HepG2 (cell line): Measurements from ENCODE around the gene SLC28A3. TPM values are rescaled to one million over a fixed set of nuclear protein-coding genes. Genes with fewer than 3 reads are reported as not detected.

Experiments used
- ATAC-seq: fragments of 200-7000 bp; cut with Tn5 transposase; 3 replicates; pipeline ENCODE4 v1.9.1; 2020; ENCODE audit warnings: mild to moderate bottlenecking, moderate library complexity
- BruUV-seq: library from RNA; stranded (reverse); fragments of 400-500 nt; replicated peaks from 2 replicates; lab custom pipeline; 2021; lab: Mats Ljungman, UMichigan
- CTCF ChIA-PET: fragments of 300-600 bp; formaldehyde crosslinking; extraction: SDS; loops from one replicate; lab custom pipeline; 2021; ENCODE audit warnings: low total read pairs, inconsistent platforms, low intra/inter-chr PET ratio; lab: Yijun Ruan, JAX
- POLR2A ChIA-PET: fragments of 350-600 bp; sonication (Branson Sonifier 250); formaldehyde crosslinking; loops from one replicate; lab custom pipeline; 2020; ENCODE audit warnings: antibody characterized with exemption, inconsistent platforms; lab: Yijun Ruan, JAX
- DNase-seq: peaks from one replicate; pipeline ENCODE4 v3.0.0-alpha.2; 2015; ENCODE audit warnings: low spot score
- FAIRE-seq: peaks from 3 replicates; lab custom pipeline; 2011; peaks lifted over from hg19 to GRCh38; lab: Jason Lieb, UNC
- H2AFZ ChIP-seq: one replicate; pipeline ENCODE4 v1.6.1; 2011; ENCODE audit warnings: low read length, inconsistent platforms
- H3K27ac ChIP-seq: fragments of 300-600 bp; 3 replicates; pipeline ENCODE4 v1.8.0; 2011; ENCODE audit warnings: mixed run types, mild to moderate bottlenecking, mixed read lengths, low read length, inconsistent platforms; ENCODE audit not compliant: insufficient read depth; ENCODE audit errors: extremely low read length
- H3K27me3 ChIP-seq, 2 experiments: fragments of 200-600 bp in 1 of 2; 2 replicates in 1 of 2; 3 replicates in 1 of 2; pipeline versions ENCODE4 v1.6.0 to v1.8.0; 2011; ENCODE audit warnings: low read length in 2 of 2, mild to moderate bottlenecking in 2 of 2, moderate library complexity in 2 of 2, inconsistent platforms in 1 of 2; ENCODE audit not compliant: insufficient read depth in 2 of 2, control insufficient read depth in 1 of 2
- H3K36me3 ChIP-seq, 2 experiments: fragments of 200-600 bp in 1 of 2; replicated peaks in 1 of 2; 2 replicates in 1 of 2; 3 replicates in 1 of 2; pipeline versions ENCODE4 v1.5.1 to v1.8.0; 2011; ENCODE audit warnings: low read length in 2 of 2, inconsistent platforms in 1 of 2; ENCODE audit not compliant: insufficient read depth in 2 of 2, control insufficient read depth in 1 of 2
- H3K4me1 ChIP-seq: 2 replicates; pipeline ENCODE4 v1.5.1; 2012; ENCODE audit warnings: low read length, inconsistent platforms; ENCODE audit not compliant: insufficient read depth
- H3K4me2 ChIP-seq: 2 replicates; pipeline ENCODE4 v1.6.0; 2011; ENCODE audit warnings: low read depth, low read length, inconsistent platforms
- H3K4me3 ChIP-seq, 3 experiments: fragments of 200-600 bp in 1 of 3; sonication (generic), shearing (Covaris generic) in 1 of 3; replicated peaks in 1 of 3; 2 replicates each; pipeline ENCODE4 v1.5.1; 2011 to 2016; ENCODE audit warnings: low read length in 3 of 3, inconsistent platforms in 2 of 3, low read depth in 2 of 3, mild to moderate bottlenecking in 2 of 3, control low read depth in 1 of 3, mixed read lengths in 1 of 3; ENCODE audit not compliant: insufficient read depth in 1 of 3
- H3K79me2 ChIP-seq: one replicate; pipeline ENCODE4 v1.6.1; 2011; ENCODE audit warnings: low read length, inconsistent platforms; ENCODE audit not compliant: insufficient read depth
- H3K9ac ChIP-seq: 2 replicates; pipeline ENCODE4 v1.6.0; 2011; ENCODE audit warnings: mild to moderate bottlenecking, low read depth, low read length, inconsistent platforms; ENCODE audit not compliant: insufficient read depth
- H3K9me3 ChIP-seq: 2 replicates; pipeline ENCODE4 v1.5.1; 2012; ENCODE audit warnings: mild to moderate bottlenecking, low read length
- H4K20me1 ChIP-seq: 2 replicates; pipeline ENCODE4 v1.6.0; 2011; ENCODE audit warnings: inconsistent platforms, mild to moderate bottlenecking, low read length, moderate library complexity; ENCODE audit not compliant: insufficient read depth
- ELF3 ChIP-seq: IDR thresholded peaks from 2 replicates; pipeline ENCODE4 v1.6.1; 2016; ENCODE audit warnings: missing genetic modification reagents, missing compliant biosample characterization
- FOXJ3 ChIP-seq: sonication (generic); formaldehyde crosslinking; IDR thresholded peaks from 2 replicates; pipeline ENCODE4 v1.4.0; 2020; ENCODE audit warnings: missing genetic modification reagents, mild to moderate bottlenecking, borderline replicate concordance
- REL ChIP-seq: sonication (generic); formaldehyde crosslinking; conservative IDR thresholded peaks from 2 replicates; pipeline ENCODE4 v1.8.0; 2022; ENCODE audit warnings: mild to moderate bottlenecking, missing genetic modification reagents, moderate library complexity
- TMF1 ChIP-seq: sonication (generic); formaldehyde crosslinking; IDR thresholded peaks from 2 replicates; pipeline ENCODE4 v1.8.1; 2022; ENCODE audit warnings: low read depth, missing genetic modification reagents
- WGBS: methylation state at CpG from one replicate; pipeline ENCODE4 v1.1.6; 2017; ENCODE audit warnings: low lambda C conversion rate; 5-methylcytosine and 5-hydroxymethylcytosine counted together
- in situ Hi-C: cut with HindIII; loops from 2 replicates; pipeline ENCODE4 v1.10.0; 2017; ENCODE audit warnings: low pct_unique_long_range_greater_than_20kb; ENCODE audit not compliant: extremely low pct_ligation_motif_present
- intact Hi-C: fragments of 100-400 bp; cut with micrococcal nuclease; formaldehyde crosslinking; loops from one replicate; pipeline ENCODE4 v1.10.0; 2022; ENCODE audit not compliant: unreplicated experiment
- polyA plus RNA-seq, 8 experiments: library from polyadenylated mRNA; depleted of rRNA in 3 of 8; stranded (reverse) in 7 of 8; unstranded in 1 of 8; fragments of >200 nt; fragmentation: Illumina TruSeq in 4 of 8; extraction: Trizol in 4 of 8; gene quantifications; 2 replicates each; pipeline versions ENCODE4 v1.2.1 to v1.2.3, GENCODE V29; 2011 to 2016; ENCODE audit warnings: low read depth in 4 of 8, missing spikeins in 1 of 8, mixed read lengths in 1 of 8; ENCODE audit not compliant: insufficient read depth in 1 of 8
- total RNA-seq, 5 experiments: library from RNA; depleted of rRNA; stranded (reverse); fragments of >200 nt; fragmentation: Illumina TruSeq; extraction: Trizol; gene quantifications; 2 replicates each; pipeline ENCODE4 v1.2.3, GENCODE V29; 2016; ENCODE audit warnings: low read depth in 1 of 5
- TF ChIP-seq, protein P1 (sequence below): sonication (generic); formaldehyde crosslinking; IDR thresholded peaks from 2 replicates; pipeline ENCODE4 v1.4.0; 2020; ENCODE audit warnings: missing genetic modification reagents
- TF ChIP-seq, protein P2 (sequence below): sonication (generic); formaldehyde crosslinking; IDR thresholded peaks from 2 replicates; pipeline ENCODE4 v1.5.0; 2020; ENCODE audit warnings: missing genetic modification reagents
- TF ChIP-seq, protein P3 (sequence below): sonication (generic); formaldehyde crosslinking; IDR thresholded peaks from 2 replicates; pipeline ENCODE4 v1.8.1; 2023; ENCODE audit warnings: missing genetic modification reagents, inconsistent platforms, borderline replicate concordance

SLC28A3 gene
- total and polyA plus RNA-seq, 2 of the 13 experiments (the other 11 are each of a cell fraction or from before 2014, with no cell fraction given), result not detected

DNA sequence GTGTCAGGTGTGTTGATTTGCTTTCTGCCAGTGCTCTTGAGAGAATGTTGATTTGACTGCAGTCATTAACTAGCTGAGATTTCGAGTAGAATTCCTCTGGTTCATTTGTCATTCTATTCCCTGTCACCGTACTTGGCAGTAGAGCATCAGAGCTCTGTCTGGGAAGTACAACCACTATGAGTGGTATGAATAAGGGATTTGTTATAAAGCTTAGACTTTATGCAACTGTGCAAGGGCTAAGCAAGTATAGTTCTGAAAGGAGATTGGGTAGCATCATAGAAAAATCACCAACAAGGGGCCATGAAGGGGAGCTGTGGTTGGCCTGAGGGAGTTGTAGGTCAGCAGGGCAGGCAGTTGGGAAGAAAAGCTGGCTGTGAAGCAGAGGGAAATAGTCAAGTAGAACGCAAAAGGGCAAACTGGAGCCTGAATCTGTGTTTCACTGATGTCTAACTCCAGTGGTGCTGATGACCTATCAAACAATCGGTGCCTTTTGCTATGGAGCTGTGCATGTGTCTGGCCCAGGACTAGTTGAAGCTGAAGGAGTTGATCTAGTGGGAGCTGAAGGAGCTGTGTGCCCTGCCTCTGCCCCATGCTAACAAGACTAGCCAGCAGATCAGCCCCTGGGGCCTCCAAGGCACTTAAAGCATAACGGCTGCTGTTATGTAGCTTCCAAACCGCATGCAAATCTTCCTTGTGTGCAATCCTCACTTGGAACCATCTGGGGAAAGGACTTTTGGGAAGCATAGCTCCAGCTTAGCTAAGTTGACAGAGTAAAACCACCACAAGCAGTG lies 110.0 kb downstream of the SLC28A3 start (continued):
- TF ChIP-seq, protein P1, sequence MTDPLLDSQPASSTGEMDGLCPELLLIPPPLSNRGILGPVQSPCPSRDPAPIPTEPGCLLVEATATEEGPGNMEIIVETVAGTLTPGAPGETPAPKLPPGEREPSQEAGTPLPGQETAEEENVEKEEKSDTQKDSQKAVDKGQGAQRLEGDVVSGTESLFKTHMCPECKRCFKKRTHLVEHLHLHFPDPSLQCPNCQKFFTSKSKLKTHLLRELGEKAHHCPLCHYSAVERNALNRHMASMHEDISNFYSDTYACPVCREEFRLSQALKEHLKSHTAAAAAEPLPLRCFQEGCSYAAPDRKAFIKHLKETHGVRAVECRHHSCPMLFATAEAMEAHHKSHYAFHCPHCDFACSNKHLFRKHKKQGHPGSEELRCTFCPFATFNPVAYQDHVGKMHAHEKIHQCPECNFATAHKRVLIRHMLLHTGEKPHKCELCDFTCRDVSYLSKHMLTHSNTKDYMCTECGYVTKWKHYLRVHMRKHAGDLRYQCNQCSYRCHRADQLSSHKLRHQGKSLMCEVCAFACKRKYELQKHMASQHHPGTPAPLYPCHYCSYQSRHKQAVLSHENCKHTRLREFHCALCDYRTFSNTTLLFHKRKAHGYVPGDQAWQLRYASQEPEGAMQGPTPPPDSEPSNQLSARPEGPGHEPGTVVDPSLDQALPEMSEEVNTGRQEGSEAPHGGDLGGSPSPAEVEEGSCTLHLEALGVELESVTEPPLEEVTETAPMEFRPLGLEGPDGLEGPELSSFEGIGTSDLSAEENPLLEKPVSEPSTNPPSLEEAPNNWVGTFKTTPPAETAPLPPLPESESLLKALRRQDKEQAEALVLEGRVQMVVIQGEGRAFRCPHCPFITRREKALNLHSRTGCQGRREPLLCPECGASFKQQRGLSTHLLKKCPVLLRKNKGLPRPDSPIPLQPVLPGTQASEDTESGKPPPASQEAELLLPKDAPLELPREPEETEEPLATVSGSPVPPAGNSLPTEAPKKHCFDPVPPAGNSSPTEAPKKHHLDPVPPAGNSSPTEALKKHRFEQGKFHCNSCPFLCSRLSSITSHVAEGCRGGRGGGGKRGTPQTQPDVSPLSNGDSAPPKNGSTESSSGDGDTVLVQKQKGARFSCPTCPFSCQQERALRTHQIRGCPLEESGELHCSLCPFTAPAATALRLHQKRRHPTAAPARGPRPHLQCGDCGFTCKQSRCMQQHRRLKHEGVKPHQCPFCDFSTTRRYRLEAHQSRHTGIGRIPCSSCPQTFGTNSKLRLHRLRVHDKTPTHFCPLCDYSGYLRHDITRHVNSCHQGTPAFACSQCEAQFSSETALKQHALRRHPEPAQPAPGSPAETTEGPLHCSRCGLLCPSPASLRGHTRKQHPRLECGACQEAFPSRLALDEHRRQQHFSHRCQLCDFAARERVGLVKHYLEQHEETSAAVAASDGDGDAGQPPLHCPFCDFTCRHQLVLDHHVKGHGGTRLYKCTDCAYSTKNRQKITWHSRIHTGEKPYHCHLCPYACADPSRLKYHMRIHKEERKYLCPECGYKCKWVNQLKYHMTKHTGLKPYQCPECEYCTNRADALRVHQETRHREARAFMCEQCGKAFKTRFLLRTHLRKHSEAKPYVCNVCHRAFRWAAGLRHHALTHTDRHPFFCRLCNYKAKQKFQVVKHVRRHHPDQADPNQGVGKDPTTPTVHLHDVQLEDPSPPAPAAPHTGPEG (CRISPR knock-in tag), result no peak
- no peak for TF ChIP-seq REL (CRISPR knock-in tag)
- TF ChIP-seq, all 625 proteins: peak for 0

DNA sequence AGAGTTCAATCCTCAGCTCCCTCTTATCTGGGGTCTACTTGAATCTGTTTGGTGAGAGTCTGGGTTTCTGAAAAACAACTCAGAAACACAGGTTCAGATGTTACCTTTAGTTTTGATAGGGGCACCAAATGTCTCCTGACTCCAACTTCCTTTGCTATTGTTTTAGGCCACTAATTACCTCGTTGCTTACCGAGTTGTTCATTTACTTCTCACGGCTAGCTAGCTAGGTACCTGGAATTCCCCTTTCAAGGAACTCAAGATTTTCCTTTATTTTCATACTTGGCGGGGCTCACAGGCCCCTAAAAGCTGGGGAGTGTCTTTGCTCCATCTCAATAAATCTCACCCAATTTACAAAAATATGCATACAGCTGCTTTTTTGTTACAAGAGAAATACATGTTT lies 111.4 kb downstream of the SLC28A3 start:
- TF ChIP-seq FOXJ3 (CRISPR knock-in tag) (no peak), ELF3 (CRISPR knock-in tag) (no peak), TMF1 (CRISPR knock-in tag) (no peak)
- TF ChIP-seq, protein P2, sequence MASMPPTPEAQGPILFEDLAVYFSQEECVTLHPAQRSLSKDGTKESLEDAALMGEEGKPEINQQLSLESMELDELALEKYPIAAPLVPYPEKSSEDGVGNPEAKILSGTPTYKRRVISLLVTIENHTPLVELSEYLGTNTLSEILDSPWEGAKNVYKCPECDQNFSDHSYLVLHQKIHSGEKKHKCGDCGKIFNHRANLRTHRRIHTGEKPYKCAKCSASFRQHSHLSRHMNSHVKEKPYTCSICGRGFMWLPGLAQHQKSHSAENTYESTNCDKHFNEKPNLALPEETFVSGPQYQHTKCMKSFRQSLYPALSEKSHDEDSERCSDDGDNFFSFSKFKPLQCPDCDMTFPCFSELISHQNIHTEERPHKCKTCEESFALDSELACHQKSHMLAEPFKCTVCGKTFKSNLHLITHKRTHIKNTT (CRISPR knock-in tag), result no peak
- TF ChIP-seq, protein P3, sequence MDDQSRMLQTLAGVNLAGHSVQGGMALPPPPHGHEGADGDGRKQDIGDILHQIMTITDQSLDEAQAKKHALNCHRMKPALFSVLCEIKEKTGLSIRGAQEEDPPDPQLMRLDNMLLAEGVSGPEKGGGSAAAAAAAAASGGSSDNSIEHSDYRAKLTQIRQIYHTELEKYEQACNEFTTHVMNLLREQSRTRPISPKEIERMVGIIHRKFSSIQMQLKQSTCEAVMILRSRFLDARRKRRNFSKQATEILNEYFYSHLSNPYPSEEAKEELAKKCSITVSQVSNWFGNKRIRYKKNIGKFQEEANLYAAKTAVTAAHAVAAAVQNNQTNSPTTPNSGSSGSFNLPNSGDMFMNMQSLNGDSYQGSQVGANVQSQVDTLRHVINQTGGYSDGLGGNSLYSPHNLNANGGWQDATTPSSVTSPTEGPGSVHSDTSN (CRISPR knock-in tag), result no peak
- TF ChIP-seq, all 625 proteins: peak for 0
- Histone ChIP-seq H3K9ac (no peak overlapping the region), H3K4me2 (no peak overlapping the region), H3K4me1 (no peaks in the 10 kb centered on the region), H3K27ac (no peak overlapping the region), H3K9me3 (no peaks in the 10 kb centered on the region), H3K27me3 (no peaks in the 10 kb centered on the region; a peak in 1 of 5 replicates), H3K4me3 (no peak overlapping the region), H3K36me3 (no peaks in the 10 kb centered on the region), H2AFZ (no peak overlapping the region), H4K20me1 (no peaks in the 10 kb centered on the region), H3K79me2 (no peaks in the 10 kb centered on the region)
- ATAC-seq, result no peak
- no peak for DNase-seq
- 0% methylated on average over 4 of the region's 4 CpGs for WGBS
- BruUV-seq, result no TSS peak
- CTCF ChIA-PET, result no interaction called here
- POLR2A ChIA-PET, result no interaction called here
- FAIRE-seq, result no peak
- intact Hi-C loops (no loop called here), in situ Hi-C loops (no loop called here)
